GM18511 (cell line): ENCODE measurements around the gene ZNF629.
"Not testable (repeated sequence)": the region's sequence is repeated elsewhere in the genome, so short reads cannot be mapped to it uniquely, and the experiment has no call there.

Experiments used
- ATAC-seq: cut with Tn5 transposase; IDR thresholded peaks from one replicate; pipeline ENCODE4 v1.9.1; 2021; ENCODE audit warnings: mild to moderate bottlenecking, moderate library complexity; ENCODE audit not compliant: unreplicated experiment

Gene ZNF629

DNA sequence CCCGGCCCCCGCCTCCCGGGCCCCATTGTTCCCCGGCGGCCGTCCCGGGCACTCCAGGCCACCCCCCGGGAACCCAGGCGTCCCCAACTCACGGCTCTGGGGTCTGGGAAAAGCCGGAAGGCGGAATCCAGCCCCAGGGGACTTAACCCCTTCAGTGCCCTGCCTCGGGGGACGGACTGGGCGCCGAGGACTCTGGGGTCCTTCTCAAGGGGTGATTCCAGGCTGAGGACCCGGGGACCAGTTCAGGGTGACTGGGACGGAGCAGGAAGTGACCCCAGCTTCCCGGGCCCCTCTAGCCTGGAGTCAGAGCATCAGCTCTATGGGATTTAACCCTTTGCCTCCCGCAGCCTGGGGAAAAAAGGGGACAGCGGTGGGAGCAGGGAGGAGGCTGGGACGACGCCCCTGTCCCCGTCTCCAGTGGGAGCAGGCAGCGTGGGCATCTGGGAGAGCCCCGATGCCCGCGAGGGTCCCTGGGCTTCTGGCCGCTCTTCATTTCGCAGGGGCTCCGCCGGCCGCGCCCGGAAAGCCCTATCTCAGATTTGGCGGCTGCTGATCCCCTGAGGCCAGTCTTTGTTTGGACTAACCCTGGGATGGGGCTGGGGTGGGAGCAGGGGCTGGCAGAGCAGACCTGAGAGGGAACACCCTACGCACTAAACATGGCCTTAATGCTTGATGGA is at the start of gene ZNF629:
Gene ZNF629, minus strand, starts transcription at position 270 of the 677 bp plus-strand sequence. CDS start 2,723 bp downstream, outside the sequence.
- no peak for ATAC-seq

DNA sequence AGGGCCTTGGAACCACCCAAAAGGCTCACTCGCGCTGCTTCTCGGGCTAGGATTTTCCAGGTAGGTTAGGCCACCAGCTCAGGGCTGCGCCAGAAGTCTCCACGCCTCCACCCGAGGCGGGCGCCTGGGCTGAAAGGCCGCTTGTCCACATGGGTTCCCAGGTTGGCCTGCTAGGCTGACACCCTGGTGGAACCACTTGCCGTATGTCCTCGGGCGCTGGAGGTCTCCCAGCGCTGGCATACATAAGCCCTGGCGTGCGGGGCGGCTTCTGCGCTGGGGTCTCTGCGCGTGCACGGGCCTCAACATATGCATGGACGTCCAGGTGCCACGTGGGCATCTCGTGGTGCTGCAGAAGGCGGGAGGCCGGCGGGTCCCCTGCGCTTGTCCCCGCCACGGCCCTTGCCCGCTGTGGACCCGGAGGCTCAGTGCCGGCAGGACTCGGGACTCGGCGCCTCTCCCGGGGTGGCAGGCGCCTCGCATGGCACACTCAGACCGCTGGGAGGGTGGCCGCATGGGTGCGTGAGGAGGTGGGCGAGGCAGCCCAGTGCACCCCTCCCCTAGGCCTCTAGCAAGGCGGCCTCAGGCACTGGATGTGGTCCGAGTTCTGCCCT is 47.2 kb upstream of the ZNF629 start:
- ATAC-seq, result no peak

DNA sequence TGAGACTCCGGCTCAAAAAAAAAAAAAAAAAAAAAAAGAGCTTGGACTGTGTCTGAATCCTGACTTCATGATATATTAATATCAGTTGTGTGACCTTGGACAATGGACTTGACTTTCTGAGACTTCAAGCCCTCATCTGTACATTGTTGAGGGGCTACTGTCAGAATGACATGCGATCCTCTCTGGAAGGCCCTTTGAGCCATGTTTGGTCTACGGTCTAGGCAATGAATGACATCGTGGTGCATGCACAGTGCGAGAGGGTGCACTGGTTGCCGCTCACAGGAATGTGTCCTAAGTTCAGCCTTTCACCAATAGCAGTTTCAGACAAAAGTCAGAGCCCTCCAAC is 43.0 kb upstream of the ZNF629 start:
- no peak for ATAC-seq

DNA sequence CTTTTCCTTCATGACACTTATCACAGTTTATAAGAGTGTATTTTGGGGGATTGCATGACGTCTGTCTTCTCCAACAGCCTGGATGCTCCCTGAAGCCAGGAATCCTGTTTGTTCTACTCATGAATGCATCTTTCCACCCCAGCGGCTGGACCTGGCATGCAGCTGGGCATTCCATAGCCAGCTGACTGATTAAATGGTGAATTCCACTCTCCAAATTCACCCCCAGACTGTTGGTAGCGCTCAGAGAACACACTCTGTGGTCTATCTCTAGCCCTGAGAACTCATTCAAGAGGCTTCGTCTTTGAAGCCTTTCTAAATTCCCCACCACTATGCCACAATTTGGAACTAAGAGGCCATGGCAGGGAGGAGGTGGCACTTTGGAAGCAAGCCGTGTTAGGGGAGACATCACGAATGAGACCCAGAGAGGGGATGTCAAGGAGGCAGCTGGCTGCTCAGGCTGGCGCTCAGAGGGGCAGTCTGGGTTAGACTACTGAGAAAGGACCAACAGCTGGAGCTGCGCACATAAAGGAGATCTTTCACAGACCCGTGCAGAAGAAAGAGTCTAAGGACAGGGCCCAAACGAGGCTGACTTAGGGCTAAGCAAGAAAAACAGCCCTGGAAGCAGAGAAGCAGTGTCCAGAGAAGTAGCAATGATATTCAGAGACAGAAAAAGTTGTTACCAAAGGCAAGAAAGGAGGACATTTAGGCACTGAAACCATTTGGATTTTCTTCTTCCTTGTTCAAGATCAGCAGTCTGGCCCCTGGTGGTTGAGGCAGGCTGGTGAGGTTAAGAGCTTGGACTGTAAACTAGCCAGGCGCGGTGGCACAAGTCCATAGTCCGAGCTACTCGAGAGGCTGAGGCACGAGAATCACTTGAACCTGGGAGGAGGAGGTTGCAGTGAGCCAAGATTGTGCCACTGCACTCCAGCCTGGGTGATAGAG is 42.4 kb upstream of the ZNF629 start:
- ATAC-seq, result no peak

DNA sequence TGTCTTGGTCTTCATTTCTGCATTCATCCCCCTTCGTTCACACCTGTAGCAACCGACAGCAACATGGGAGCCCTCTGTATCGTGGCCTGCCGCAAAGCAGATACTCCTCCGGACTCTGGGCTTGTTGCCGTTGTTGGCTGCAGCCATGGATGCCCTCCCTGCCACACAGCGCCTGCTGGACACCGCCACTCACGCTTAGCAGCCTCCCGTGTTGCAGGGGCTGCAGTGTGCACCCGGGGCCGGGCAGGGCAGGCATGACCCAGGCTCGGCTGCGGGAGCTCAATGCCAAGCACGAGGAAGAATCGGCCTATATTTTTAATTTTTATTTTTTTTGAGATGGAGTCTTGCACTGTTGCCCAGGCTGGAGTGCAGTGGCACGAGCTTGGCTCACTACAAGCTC is 34.9 kb upstream of the ZNF629 start:
- no peak for ATAC-seq

DNA sequence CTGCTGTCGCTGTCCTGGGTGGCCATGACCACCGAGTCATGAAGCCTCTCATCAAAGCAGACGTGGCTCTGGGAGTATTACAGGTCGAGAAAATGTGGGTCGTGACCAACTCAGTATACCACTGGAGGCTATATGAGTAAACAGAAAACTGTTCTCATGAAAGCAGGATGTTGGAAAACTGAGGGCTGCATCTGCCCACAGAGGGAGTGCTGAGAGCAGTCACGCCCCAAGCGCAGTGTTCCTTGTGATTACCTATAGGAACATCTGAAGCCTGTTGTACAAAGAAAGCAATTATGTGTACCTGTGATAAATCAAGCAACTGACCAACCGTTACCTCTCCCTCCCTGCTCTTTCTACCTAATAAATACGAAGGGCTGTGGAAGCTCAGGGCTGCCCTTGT is 34.4 kb upstream of the ZNF629 start:
- not testable (repeated sequence) for ATAC-seq

DNA sequence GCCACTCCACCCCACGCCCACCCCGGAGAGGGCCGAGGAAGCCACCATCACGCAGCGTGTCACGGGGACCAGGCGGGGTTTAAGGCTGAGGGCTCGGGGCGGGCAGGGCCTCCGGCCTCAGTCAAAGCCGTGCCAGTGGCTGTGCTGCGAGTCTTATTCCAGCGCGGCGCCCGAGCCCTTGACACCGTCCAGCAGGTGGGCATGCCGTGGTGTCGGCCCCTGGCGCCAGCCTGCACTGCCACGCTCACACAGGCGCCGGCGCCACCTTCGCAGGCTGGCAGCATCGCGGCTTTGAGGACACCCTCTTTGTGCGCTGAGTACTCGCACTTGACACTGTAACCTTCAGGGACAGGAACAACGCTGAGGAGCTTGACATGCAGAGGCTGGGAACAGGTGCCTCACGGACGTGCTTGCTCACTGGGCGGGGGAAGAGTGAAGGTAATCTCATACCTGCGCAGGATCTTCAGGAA is 34.0 kb upstream of the ZNF629 start:
- no peak for ATAC-seq

DNA sequence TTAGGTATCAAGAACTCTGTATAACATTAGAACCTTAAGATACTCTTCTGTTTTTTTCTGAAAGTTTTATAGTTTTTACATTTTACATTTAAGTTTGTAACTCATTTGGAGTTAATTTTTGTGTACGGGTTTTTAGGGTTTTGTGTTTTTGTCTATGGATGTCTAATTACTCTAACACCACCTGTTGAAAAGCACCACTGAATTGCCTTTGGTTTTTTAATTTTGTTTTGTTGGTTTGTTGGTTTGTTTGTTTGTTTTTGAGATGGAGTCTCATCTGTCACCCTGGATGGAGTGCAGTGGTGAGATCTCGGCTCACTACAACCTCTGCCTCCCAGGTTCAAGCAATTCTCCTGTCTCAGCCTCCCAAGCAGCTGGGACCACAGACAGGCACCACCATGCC is 29.8 kb upstream of the ZNF629 start:
- no peak for ATAC-seq

DNA sequence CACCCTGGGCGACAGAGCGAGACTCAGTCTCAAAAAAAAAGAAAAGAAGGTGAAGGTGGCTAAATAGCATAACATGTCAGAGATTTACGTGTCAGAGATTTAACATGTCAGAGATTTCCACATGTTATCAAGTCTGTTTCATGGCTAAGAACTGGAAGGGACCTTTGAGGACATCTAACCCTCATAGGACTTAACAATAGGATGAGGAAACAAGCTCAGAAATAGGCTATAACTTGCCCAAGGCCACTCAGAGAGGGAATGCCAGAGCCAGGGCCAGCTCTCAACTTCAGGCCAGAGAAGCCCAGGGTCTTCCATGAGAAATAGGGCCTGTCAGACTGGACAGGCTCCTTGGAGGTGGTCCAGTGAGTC is 26.8 kb upstream of the ZNF629 start:
- ATAC-seq, result no peak

DNA sequence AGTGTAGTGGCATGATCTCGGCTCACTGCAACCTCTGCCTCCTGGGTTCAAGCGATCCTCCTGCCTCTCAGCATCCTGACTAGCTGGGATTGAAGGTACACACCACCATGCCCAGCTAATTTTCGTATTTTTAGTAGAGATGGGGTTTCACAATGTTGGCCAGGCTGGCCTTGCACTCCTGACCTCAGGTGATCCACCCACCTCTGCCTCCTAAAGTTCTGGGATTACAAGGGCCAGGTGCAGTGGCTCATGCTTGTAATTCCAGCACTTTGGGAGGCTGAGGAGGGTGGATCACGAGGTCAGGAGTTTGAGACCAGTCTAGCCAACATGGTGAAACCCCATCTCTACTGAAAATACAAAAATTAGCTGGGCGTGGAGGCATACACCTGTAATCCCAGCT is 22.7 kb upstream of the ZNF629 start:
- not testable (repeated sequence) for ATAC-seq

DNA sequence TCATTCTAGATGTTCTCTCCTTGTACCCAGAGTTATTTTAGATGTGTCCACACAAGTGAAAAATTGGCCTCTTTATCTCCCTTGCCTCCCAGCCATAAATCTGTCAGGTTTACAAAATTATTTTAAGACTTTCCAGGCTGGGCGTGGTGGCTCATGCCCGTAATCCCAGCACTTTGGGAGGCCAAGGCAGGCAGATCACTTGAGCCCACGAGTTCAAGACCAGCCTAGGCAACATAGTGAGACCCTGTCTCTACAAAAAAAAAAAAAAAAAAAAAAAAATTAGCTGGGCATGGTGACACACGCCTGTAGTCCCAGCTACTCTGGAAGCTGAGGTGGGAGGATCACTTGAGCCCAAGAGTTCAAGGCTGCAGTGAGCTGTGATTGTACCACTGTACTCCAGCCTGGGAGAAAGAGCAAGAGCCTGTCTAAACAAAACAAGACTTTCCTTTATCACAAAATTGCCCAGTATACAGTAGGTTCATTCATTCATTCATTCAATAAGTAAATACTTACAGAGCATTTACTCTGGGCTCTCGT is 22.0 kb upstream of the ZNF629 start:
- ATAC-seq, result not testable (repeated sequence)

DNA sequence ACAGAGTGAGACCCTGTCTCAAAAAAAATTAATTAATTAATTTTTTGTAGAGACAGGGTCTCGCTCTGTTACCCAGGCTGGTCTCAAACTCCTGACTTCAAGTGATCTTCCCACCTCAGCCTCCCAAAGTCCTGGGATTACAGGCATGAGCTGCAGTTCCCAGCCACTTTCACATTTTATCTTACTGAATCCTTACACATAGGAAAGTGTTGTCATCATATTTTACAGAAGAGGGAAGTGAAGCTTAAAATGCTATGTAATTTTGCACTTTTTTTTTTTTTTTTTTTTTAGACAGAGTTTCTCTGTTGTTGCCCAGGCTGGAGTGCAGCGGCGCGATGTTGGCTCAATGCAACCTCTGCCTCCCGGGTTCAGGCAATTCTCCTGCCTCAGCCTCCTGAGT is 21.1 kb upstream of the ZNF629 start:
- ATAC-seq, result no peak

DNA sequence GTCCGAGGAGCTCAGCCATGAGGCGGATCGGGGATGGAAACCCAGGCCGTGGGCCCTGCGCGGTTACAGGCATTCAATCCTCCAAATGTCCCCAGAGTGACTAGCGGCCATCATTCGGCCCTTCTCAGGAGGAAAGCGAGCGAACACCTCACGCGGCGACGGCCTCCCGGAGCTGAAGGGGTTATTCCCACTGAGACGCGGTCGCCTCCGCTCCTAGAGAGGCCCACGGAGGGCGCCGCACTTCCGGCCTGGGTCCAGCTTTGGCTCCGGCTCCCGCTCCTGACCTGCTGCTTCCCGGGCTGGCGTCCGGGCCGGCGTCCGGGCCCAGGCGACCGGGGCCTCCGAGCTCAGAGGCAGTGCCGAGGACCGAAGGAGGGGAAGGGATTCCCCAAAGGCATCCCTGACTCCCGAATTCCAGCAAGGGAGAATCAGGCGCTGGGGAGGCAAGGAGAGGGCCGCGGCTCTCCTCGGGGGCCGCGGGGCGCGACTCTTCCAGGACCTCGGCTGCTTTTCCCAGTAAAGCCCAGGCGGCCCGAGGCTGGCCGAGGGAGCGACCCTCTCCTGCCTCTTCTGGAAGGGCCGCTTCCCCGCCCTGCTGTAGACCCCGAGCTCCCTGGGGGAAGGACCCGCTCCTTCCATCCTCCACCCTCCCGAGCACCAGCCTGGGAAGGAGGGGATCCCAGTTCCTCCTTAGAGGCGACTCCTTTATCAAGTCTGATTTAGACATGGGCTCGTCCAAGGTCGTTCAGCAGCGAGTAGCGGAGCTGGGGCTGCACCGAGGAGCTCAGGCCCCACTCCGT is 18.6 kb upstream of the ZNF629 start:
- ATAC-seq, result no peak

DNA sequence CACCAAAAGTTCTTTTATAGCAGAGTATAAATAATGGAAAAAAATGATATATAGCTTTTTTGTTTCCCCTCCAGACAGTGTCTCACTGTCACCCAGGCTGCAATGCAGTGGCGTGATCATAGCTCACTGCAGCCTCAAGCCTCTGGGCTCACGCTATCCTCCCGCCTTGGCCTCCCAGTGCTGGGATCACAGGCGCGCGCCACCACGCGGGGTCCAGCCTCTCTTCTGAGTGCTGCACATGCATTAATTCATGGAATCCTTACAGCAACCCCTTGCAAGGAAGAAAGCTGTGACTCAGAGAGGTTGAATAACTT is 18.0 kb upstream of the ZNF629 start:
- no peak for ATAC-seq

DNA sequence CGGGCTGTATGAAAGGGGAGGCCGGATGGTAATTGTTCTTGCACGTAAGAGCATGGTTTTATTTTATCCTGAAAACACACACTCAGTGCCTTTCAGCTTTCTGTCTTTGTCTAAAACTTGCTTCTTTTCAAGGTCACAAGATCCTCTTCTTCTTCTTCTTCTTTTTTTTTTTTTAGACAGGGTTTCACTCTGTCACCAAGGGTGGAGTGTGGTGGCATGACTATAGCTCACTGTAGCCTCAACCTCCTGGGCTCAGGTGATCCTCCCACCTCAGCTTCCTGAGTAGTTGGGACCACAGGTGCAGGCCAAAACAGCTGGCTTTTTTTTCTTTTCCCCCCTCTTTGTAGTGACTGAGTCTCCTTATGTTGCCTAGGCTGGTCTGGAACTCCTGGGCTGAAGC is 15.9 kb upstream of the ZNF629 start:
- no peak for ATAC-seq

DNA sequence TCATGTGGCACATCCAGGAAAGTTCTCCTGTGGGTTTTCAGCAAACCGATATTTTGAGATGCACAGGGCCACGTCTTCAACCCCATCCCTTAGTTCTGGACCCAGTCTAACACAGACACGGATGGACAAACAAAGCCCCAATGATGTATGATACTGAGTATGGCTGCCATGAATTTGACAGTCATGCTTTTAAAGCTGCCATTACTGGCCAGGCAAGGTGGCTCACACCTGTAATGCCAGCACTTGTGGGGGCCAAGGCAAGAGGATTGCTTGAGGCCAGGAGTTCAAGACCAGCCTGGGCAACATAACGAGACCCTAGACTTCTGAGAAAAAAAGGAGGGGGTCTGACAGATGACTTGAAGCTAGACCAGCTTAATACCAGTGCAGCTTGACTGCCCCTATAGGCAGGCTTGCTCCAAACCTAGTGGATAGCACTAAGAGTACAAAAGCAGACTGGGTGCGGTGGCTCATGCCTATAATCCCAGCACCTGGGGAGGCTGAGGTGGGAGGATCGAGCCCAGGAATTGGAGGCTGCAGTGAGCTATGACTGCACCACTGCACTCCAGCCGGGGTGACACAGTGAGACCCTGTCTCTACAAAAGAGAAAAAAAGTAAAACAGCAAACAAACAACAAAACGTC is 10.8 kb upstream of the ZNF629 start:
- ATAC-seq, result no peak

DNA sequence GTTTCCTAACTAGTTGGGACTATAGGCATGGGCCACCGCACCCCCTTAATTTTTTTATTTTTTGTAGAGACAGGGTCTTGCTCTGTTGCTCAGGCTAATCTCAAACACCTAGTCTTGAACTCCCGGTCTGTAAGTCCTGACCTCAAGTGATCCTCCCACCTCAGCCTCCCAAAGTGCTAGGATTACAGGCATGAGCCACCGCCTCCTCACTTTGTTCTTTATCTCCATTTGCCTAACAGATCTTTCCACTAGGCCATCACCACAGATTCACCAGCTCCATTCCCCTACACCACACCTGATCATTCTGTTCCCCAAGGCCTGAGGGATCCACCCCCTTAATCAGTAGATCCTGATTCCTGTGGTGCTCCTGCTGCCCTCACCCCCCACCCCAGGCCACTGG is 7.6 kb upstream of the ZNF629 start:
- no peak for ATAC-seq

DNA sequence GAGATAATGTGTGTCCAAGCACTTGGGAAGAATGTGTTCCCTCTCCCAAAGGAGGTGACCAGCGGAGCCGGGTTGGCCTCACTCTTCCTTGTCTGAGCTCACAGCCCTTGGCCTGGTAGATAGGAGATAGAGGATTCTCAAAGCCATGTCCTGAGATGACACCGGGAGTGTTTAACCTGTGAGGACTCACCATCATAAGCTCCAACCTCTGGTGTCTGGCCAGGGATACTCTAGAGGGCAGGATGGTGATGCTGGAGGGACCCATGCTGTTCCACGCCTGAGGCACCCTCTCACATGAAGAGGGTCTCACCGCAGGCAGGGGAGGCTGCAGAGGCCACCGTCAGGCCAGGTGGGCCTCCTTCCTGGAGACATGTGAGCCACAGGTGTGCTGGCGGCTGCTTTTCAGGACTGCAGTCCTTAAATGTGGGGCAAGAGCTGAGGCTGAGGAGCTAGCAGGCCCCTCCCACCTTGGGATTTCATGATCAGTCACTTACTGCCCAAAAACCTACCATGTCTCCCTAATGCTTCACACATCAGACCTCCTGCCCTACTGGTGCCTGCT is 6.6 kb upstream of the ZNF629 start:
- ATAC-seq, result no peak

DNA sequence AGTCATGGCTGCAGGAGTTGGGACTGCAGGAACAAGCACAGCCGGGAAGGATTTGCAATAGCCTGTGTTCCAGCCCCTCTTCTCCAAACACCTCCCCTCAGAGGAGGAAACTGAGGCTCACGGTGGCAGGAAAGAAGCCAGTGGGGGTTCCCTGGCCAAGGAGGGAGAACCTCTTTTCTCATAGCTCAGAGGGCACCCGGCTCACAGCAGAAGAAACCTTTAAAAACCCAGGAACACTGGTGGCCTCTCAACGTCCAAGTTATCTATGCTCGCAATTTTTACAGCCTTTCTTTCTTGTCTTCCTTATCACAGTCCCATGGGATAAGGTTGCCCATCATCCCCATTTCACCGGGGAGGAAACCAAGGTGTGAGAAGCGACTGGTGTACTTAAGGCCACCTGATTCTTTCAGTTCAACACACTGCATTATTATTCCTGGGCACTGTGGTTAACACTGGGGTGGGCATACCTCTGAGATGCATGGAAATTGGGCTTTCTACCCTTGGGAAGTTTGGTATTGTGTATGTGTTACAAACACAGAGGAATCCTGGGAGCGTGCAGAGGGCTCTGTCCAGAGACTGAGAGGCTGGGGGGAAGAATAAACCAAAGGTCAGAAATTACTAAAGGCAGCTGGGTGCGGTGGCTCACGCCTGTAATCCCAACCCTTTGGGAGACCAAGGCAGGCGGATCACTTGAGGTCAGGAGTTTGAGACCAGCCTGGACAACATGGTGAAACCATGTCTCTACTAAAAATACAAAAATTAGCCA is 791 bp upstream of the ZNF629 start:
- ATAC-seq, result no peak
